Activated B cell treated with CpG ODN at 0.5 μM for 24 hours (primary cell): Measurements from ENCODE around the gene LOXHD1. TPM values are rescaled to one million over a fixed set of nuclear protein-coding genes. Genes with fewer than 3 reads are reported as not detected.

Source experiments
- ATAC-seq: fragments of 200-7000 bp; cut with Tn5 transposase; one replicate; pipeline ENCODE4 v1.10.0; 2021; ENCODE audit warnings: low read depth, mild to moderate bottlenecking, moderate library complexity
- CTCF ChIA-PET: fragments of 350-600 bp; sonication (Branson Sonifier 250); formaldehyde crosslinking; loops from one replicate; lab custom pipeline; 2021; ENCODE audit warnings: antibody characterized with exemption; lab: Charles Lee
- POLR2A ChIA-PET: fragments of 350-600 bp; sonication (Branson Sonifier 250); formaldehyde crosslinking; loops from one replicate; lab custom pipeline; 2021; ENCODE audit warnings: antibody characterized with exemption; lab: Charles Lee
- DNase-seq: peaks from one replicate; pipeline ENCODE4 v3.0.0; 2022
- H3K27ac Mint-ChIP-seq: one replicate; pipeline ENCODE4 v1.8.0; 2020; ENCODE audit warnings: mixed read lengths
- H3K27me3 Mint-ChIP-seq: one replicate; pipeline ENCODE4 v1.8.0; 2021; ENCODE audit warnings: mixed read lengths
- H3K36me3 Mint-ChIP-seq: one replicate; pipeline ENCODE4 v1.8.0; 2021; ENCODE audit warnings: low read depth, mixed read lengths
- H3K4me1 Mint-ChIP-seq: one replicate; pipeline ENCODE4 v1.8.0; 2021; ENCODE audit warnings: mixed read lengths
- H3K4me3 Mint-ChIP-seq: one replicate; pipeline ENCODE4 v1.8.0; 2020; ENCODE audit warnings: mild to moderate bottlenecking, mixed read lengths
- H3K9me3 Mint-ChIP-seq: one replicate; pipeline ENCODE4 v1.8.0; 2020; ENCODE audit warnings: mixed read lengths
- CTCF ChIP-seq: fragments of 200-600 bp; IDR thresholded peaks from one replicate; pipeline ENCODE4 v1.8.0; 2022; ENCODE audit warnings: antibody characterized with exemption, mild to moderate bottlenecking
- intact Hi-C: fragments of 100-400 bp; cut with micrococcal nuclease; formaldehyde crosslinking; loops from one replicate; pipeline ENCODE4 v1.15.1; 2024
- total RNA-seq: library from RNA; stranded (reverse); gene quantifications from 2 replicates; pipeline ENCODE4 v1.2.3, GENCODE V29; 2022

LOXHD1 gene
- total RNA-seq, 1 donor from 2014 or later, result not detected

- DNase-seq (no peak), ATAC-seq (no peak)
- peaks cover 14% of the 10 kb centered on the region for H3K27me3 Mint-ChIP-seq
- no peak overlapping the region for H3K4me3 Mint-ChIP-seq
- no peak for TF ChIP-seq CTCF
- ChIA-PET CTCF (no interaction called here), POLR2A (no interaction called here)
- H3K36me3 Mint-ChIP-seq, result no peaks in the 10 kb centered on the region
- intact Hi-C loops, result no loop called here
- H3K4me1 Mint-ChIP-seq, result no peaks in the 10 kb centered on the region
- no peak overlapping the region for H3K27ac Mint-ChIP-seq
- H3K9me3 Mint-ChIP-seq, result no peaks in the 10 kb centered on the region
These were observed 220.0 kb downstream of the LOXHD1 start for GRCh38 chr18:46437061-46437460.

GRCh38 chr18:46436621-46437020, 220.4 kb downstream of the LOXHD1 start:
- TF ChIP-seq CTCF, result no peak

GRCh38 chr18:46435031-46435430, 222.0 kb downstream of the LOXHD1 start:
- CTCF ChIA-PET, result no interaction called here
- Mint-ChIP-seq H3K27me3 (peaks cover 16% of the 10 kb centered on the region), H3K4me1 (no peaks in the 10 kb centered on the region), H3K36me3 (no peaks in the 10 kb centered on the region), H3K9me3 (no peaks in the 10 kb centered on the region), H3K4me3 (no peak overlapping the region), H3K27ac (no peak overlapping the region)
- TF ChIP-seq CTCF, result no peak
- no peak for ATAC-seq
- DNase-seq, result no peak
- POLR2A ChIA-PET, result no interaction called here
- intact Hi-C loops, result no loop called here

More at GRCh38 chr18:46436621-46437020, 220.4 kb downstream of the LOXHD1 start:
- ChIA-PET POLR2A (no interaction called here), CTCF (no interaction called here)
- no peak for DNase-seq
- Mint-ChIP-seq H3K27ac (no peak overlapping the region), H3K36me3 (no peaks in the 10 kb centered on the region), H3K27me3 (peaks cover 14% of the 10 kb centered on the region), H3K9me3 (no peaks in the 10 kb centered on the region), H3K4me3 (no peak overlapping the region), H3K4me1 (no peaks in the 10 kb centered on the region)
- ATAC-seq, result no peak
- intact Hi-C loops, result no loop called here

GRCh38 chr18:46434629-46435028, 222.4 kb downstream of the LOXHD1 start:
- DNase-seq (no peak), ATAC-seq (no peak)
- TF ChIP-seq CTCF, result no peak
- Mint-ChIP-seq H3K27ac (no peak overlapping the region), H3K4me3 (no peak overlapping the region), H3K36me3 (no peaks in the 10 kb centered on the region), H3K9me3 (no peaks in the 10 kb centered on the region), H3K27me3 (peaks cover 16% of the 10 kb centered on the region), H3K4me1 (no peaks in the 10 kb centered on the region)
- POLR2A ChIA-PET, result no interaction called here
- CTCF ChIA-PET, result no interaction called here
- intact Hi-C loops, result no loop called here

GRCh38 chr18:46433121-46433826, 223.7 kb downstream of the LOXHD1 start:
- H3K9me3 Mint-ChIP-seq, result no peaks in the 10 kb centered on the region
- ATAC-seq (no peak), DNase-seq (no peak)
- no peaks in the 10 kb centered on the region for H3K36me3 Mint-ChIP-seq
- ChIA-PET CTCF (no interaction called here), POLR2A (no interaction called here)
- peaks cover 16% of the 10 kb centered on the region for H3K27me3 Mint-ChIP-seq
- intact Hi-C loops, result no loop called here
- no peak overlapping the region for H3K27ac Mint-ChIP-seq
- TF ChIP-seq CTCF, result no peak
- no peak overlapping the region for H3K4me3 Mint-ChIP-seq
- no peaks in the 10 kb centered on the region for H3K4me1 Mint-ChIP-seq
